ENCODE measurements around the gene GRB7.

DNA sequence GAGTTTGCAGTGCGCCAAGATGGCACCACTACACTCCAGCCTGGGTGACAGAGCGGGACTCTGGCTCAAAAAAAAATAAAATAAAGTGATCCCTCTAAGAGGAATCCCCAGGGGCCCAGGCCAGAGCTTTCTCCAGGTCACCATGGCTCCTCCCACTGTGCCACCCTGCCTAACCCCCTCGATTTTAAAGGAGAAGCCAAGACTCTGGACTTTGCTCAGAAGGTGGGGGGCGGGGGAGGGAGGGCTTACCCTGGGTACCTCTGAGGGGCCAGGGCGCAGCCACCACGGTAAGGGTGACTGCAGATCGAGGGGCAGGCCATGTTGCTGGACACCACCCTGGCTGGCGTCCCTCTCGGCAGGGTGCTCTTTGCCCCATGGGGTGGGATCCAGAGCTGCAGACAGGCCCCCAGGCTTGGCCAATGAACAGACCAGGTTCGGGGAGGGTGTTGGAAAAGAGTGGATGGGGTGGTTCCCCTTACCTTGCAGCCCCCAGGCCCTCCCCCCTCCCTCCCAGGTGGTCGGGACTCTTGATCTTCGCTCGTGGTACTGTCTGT lies 455 bp upstream of the GRB7 start:
- TF ChIP-seq POLR2A (IDR thresholded peaks at IDR 0.05; ENCODE audit: low read depth, low read length) = no peak
- no peak for TF ChIP-seq TAF1 (IDR thresholded peaks at IDR 0.05; ENCODE audit: low read depth, low read length)
- no peak for TF ChIP-seq POLR2AphosphoS5 (IDR thresholded peaks at IDR 0.05; ENCODE audit: low read depth, low read length)
- no peak for TF ChIP-seq POU2F2 (IDR thresholded peaks at IDR 0.05; ENCODE audit: low read depth, low read length)
- TF ChIP-seq SPI1 (IDR thresholded peaks at IDR 0.05; ENCODE audit: low read depth, low read length) = no peak

Measured in GM12891 (cell line).